SKM-1 treated with dmso at 0.1 percent for 144 hours (cell line): ENCODE data around the gene TIMELESS.
"Not testable (repeated sequence)": the region's sequence is repeated elsewhere in the genome, so short reads cannot be mapped to it uniquely, and the experiment has no call there.

Source experiments
- DNase-seq: peaks from one replicate; lab custom pipeline; 2025; ENCODE audit not compliant: unreplicated experiment; lab: John Stamatoyannopoulos, UW

The TIMELESS gene, protein sequence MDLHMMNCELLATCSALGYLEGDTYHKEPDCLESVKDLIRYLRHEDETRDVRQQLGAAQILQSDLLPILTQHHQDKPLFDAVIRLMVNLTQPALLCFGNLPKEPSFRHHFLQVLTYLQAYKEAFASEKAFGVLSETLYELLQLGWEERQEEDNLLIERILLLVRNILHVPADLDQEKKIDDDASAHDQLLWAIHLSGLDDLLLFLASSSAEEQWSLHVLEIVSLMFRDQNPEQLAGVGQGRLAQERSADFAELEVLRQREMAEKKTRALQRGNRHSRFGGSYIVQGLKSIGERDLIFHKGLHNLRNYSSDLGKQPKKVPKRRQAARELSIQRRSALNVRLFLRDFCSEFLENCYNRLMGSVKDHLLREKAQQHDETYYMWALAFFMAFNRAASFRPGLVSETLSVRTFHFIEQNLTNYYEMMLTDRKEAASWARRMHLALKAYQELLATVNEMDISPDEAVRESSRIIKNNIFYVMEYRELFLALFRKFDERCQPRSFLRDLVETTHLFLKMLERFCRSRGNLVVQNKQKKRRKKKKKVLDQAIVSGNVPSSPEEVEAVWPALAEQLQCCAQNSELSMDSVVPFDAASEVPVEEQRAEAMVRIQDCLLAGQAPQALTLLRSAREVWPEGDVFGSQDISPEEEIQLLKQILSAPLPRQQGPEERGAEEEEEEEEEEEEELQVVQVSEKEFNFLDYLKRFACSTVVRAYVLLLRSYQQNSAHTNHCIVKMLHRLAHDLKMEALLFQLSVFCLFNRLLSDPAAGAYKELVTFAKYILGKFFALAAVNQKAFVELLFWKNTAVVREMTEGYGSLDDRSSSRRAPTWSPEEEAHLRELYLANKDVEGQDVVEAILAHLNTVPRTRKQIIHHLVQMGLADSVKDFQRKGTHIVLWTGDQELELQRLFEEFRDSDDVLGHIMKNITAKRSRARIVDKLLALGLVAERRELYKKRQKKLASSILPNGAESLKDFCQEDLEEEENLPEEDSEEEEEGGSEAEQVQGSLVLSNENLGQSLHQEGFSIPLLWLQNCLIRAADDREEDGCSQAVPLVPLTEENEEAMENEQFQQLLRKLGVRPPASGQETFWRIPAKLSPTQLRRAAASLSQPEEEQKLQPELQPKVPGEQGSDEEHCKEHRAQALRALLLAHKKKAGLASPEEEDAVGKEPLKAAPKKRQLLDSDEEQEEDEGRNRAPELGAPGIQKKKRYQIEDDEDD

DNA sequence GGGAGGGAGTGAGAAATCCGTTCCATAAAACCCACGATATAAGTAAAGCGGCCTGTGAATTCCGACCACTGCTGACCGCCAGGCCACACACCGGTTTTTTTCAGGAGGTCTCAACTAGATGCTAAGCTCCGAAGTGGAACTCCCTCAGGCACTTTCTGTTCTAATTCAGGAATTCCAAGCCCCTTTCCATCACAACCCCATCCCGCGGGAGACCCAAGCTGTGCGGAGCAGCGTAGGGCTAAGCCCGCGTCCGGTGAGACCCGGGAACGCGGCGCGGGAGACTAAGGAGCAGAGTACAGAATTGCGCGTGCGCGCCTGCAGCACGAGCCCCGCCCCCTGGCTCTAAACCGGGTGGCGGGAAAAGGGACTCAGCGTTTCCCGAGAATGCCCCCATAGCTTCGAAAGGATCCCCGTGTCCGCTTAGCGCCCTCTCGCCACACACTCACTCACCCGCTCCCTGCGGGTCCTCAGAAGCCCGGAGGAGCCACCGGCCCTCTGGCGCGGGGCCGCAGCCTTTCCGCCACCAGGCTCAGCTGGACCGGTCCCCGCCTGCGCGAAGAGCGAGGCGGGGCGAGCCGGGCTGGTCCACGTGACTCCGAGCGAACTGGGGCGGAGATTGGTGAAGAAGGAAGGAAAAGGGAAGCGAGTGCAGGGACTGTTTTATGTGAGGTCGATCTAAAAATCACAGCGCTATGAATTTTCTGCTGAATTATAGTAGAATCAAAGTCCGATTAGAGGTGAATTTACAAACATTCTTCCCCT is at the start of gene TIMELESS:
TSS of gene TIMELESS (minus strand) at position 567 of the 762 bp plus-strand sequence. CDS start 15,256 bp downstream, outside the sequence.
- DNase-seq = peak; percentile 68

GRCh38 chr12:56498126-56498902 is 49.1 kb upstream of the TIMELESS start:
- DNase-seq = not testable (repeated sequence)

DNA sequence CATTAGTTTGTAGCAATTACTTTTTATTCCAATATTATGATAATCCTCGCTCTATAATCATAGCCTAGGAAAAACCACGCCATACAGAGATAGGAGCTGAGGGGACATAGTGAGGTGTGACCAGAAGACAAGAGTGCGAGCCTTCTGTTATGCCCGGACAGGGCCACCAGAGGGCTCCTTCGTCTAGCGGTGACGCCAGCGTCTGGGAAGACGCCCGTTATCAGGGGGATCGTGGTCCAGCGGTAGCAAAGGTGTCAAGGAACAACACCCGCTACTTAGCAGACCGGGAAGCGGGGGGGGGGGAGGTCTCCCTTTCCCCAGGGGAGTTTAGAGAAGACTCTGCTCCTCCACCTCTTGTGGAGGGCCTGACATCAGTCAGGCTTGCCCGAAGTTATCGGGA is 47.5 kb upstream of the TIMELESS start:
- DNase-seq = not testable (repeated sequence)

DNA sequence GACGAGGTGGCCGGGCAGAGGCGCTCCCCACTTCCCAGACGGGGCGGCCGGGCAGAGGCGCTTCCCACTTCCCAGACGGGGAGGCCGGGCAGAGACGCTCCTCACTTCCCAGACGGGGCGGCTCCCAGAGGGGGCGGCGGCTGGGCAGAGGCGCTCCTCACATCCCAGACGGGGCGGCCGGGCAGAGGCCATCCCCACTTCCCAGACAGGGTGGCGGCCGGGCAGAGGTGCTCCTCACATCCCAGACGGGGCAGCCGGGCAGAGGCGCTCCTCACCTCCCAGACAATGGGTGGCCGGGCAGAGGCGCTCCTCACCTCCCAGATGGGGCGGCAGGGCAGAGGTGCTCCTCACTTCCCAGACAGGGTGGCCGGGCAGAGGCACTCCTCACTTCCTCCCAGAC is 45.3 kb upstream of the TIMELESS start:
- DNase-seq = not testable (repeated sequence)

- DNase-seq = not testable (repeated sequence)
Measured at GRCh38 chr12:56494106-56494415, 44.8 kb upstream of the TIMELESS start.

GRCh38 chr12:56493409-56494105 is 44.3 kb upstream of the TIMELESS start:
- not testable (repeated sequence) for DNase-seq

DNA sequence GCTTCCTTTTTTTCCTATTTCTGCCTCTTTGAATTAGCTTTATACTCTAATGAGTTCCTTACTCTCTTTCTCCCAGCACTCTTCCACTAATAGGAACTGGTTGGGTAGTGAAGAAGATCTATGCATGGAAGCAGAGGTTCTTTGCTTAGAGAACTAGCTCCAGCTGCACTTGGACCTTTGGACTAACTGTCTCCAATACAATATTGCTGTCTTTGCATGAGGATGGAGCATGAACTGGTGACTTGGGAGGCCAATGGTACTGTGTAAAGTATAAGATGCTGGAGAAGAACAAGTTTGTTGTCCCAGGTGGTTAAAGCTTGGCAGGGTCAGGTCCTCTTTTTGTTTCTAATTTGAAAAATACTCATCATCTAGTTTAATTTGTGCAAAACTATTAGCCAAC is 41.1 kb upstream of the TIMELESS start:
- no peak for DNase-seq

GRCh38 chr12:56488041-56488955 is 39.1 kb upstream of the TIMELESS start, which contains the start of gene GLS2:
Gene GLS2 (minus strand): TSS chr12:56488161. CDS start chr12:56488118, 43 bp downstream.
- no peak for DNase-seq

GRCh38 chr12:56487448-56488040 is 38.3 kb upstream of the TIMELESS start:
- DNase-seq = no peak

DNA sequence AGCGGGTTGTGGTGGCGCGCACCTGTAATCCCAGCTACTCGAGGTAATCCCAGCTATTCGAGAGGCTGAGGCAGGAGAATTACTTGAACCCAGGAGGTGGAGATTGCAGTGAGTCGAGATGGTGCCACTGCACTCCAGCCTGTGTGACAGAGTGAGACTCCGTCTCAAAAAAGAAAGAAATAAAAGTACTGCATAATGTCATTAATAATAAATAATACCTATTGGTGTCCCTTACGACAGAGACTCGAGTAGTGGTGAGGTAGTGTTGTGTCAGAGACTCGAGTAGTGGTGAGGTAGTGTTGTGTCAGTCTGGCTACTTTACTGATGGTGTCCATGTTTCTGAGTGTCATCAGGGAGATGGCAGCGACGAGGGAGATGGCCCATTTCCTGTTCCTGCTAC is 37.5 kb upstream of the TIMELESS start:
- DNase-seq = no peak

GRCh38 chr12:56484566-56484965 is 35.3 kb upstream of the TIMELESS start:
- no peak for DNase-seq

GRCh38 chr12:56479625-56480024 is 30.4 kb upstream of the TIMELESS start:
- no peak for DNase-seq

DNA sequence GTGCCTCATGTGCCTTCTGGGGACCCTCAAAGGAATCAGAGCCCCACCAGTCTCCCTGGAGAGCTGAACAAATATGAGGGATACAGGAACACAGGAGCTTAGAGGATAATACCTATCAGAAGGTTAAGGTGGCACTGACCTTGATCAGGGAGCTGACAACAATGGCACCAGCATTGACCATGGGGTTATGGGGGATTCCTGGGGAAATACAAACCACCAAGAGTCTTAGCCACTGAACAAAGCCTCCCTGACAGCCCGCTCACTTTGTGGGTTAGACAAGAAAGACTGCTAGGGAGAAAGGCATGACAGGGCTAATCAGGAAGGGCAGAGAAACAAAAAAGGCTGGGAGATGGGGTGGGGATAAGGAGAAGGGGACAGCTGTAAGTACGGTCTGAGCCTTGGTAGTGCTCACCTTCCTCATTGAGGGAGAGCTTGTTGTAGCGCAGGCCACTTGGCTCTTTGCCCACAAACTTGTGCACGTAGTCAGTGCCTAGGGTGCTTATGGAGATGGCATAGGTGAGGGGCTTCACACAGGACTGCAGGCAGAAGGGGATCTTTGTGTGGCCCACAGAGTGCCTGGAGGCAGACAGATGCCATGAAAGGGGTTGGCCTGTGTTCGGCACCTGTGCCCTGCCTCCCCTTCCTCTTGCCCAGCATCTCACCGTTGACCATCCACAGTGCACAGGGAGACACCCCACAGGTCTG is 28.4 kb upstream of the TIMELESS start:
- no peak for DNase-seq

GRCh38 chr12:56476972-56477432 is 27.8 kb upstream of the TIMELESS start:
- DNase-seq = no peak

DNA sequence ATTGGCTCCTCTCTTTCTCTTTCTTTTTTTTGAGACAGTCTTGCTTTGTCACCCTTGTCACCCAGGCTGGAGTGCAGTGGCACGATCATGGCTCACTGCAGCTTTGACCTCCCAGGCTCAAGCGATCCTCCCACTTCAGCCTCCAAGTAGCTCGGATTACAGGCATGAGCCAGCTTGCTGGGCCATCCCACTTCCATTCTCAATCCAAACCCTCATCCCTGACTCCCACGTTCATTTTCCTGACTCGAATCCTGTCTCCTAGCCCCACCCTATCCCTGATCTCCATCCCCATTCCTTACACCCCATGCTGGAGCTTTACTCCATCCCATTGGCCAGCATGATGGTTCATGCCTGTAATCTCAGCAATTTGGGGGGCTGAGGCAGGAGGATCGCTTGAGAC is 26.9 kb upstream of the TIMELESS start:
- DNase-seq = no peak

DNA sequence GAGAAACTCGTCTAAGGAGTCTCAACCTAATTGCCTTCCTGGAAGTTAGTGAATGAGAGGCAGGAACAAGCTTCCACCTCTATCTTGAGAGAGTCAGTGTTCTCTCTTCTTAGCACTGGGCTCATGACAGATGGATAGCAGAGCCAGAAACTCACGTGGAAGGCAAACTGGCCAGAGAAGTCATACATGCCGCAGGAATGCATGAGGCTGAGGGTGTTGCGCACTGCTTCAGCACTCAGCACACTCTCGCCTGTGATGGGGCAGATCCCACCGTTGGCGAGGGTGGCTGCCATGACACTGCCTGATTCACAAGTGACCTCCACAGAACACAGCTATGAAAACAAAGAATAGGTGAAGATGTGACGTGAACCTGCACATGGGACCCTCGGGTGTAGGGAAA is 25.2 kb upstream of the TIMELESS start:
- no peak for DNase-seq
